Measurements from ENCODE around the gene ASB16. TPM values are rescaled to one million over a fixed set of nuclear protein-coding genes. Genes with fewer than 3 reads are reported as not detected.

ASB16 gene
- total and polyA plus RNA-seq, 2 donors (not counting 3 experiments of a cell fraction or from before 2014, with no cell fraction given): not detected

GRCh38 chr17:44155488-44155887 lies 15.0 kb upstream of the ASB16 start:
- no peak for DNase-seq (ENCODE audit: low read depth, low spot score)
- no TSS peak for BruUV-seq (replicated peaks)
- dilution Hi-C loops (cut with MboI; ENCODE audit: extremely low pct_ligation_motif_present, low sequenced_read_pairs): no loop called here
- H3K9me1 ChIP-seq (replicated peaks; ENCODE audit: control insufficient read depth, extremely low read depth, insufficient read depth, low read length): no peaks in the 10 kb centered on the region
- H3K4me3 ChIP-seq (replicated peaks in 1 of 3; ENCODE audit: insufficient read depth in 1 of 3, low read depth in 1 of 3, low read length in 3 of 3): no peak overlapping the region
- no peak overlapping the region for H3K27ac ChIP-seq (ENCODE audit: insufficient read depth, low read depth, low read length)
- no peak overlapping the region for H2AFZ ChIP-seq (ENCODE audit: low read depth, low read length)
- H3K4me1 ChIP-seq (ENCODE audit: control insufficient read depth, extremely low read depth, insufficient read depth, low read length): no peaks in the 10 kb centered on the region
- H3K36me3 ChIP-seq (ENCODE audit: control insufficient read depth in 2 of 2, extremely low read depth in 1 of 2, insufficient read depth in 2 of 2, low read length in 2 of 2): no peaks in the 10 kb centered on the region
- no peak overlapping the region for H3K9ac ChIP-seq (replicated peaks; ENCODE audit: extremely low read depth, insufficient read depth, low read length)
- TF ChIP-seq POLR2AphosphoS5 (IDR thresholded peaks at IDR 0.05; ENCODE audit: insufficient read depth, low read depth, low read length): no peak
- TF ChIP-seq MYC (IDR thresholded peaks at IDR 0.05; ENCODE audit: low read depth, low read length): no peak
- no peak for TF ChIP-seq JUN (IDR thresholded peaks at IDR 0.05; ENCODE audit: borderline replicate concordance, insufficient read depth, insufficient read length, low read depth)
- no peak for TF ChIP-seq EZH2 (IDR thresholded peaks at IDR 0.05; ENCODE audit: borderline replicate concordance, low read depth, low read length, severe bottlenecking)
- TF ChIP-seq CTCF (IDR thresholded peaks at IDR 0.05; ENCODE audit: extremely low read depth in 1 of 2, insufficient read depth in 1 of 2, low read depth in 1 of 2, low read length in 2 of 2): no peak
- no peak for TF ChIP-seq FOS (IDR thresholded peaks at IDR 0.05; ENCODE audit: borderline replicate concordance, insufficient read depth, low read length)
- TF ChIP-seq MAX (IDR thresholded peaks at IDR 0.05; ENCODE audit: insufficient read depth, insufficient read length): no peak
- TF ChIP-seq POLR2A (IDR thresholded peaks at IDR 0.05; ENCODE audit: low read depth, low read length): no peak
- TF ChIP-seq GATA2 (IDR thresholded peaks at IDR 0.05; ENCODE audit: insufficient read depth, insufficient read length, low read depth, low read length): no peak
- no peaks in the 10 kb centered on the region for H3K9me3 ChIP-seq (replicated peaks; ENCODE audit: control insufficient read depth, insufficient read depth, low read length)
- H4K20me1 ChIP-seq (replicated peaks; ENCODE audit: control insufficient read depth, extremely low read depth, insufficient read depth, low read length): no peaks in the 10 kb centered on the region
- H3K27me3 ChIP-seq (ENCODE audit: control insufficient read depth in 2 of 2, insufficient read depth in 2 of 2, low read length in 2 of 2): no peaks in the 10 kb centered on the region
- no peak overlapping the region for H3K4me2 ChIP-seq (ENCODE audit: insufficient read depth, low read length)
- ChIA-PET CTCF (interaction anchor here (1.4 kb wide), 1 partner anchor 13 kb away, joined by 5 read pairs; no protein-coding TSS in a partner anchor), POLR2A (no interaction called here)
- intact Hi-C loops (cut with micrococcal nuclease): no loop called here
- peaks cover 2% of the 10 kb centered on the region for H3K79me2 ChIP-seq (ENCODE audit: control insufficient read depth, insufficient read depth, low read length)
- FAIRE-seq: no peak

All from endothelial cell of umbilical vein (primary cell).